ENCODE data around the gene REXO1. TPM values are rescaled to one million over a fixed set of nuclear protein-coding genes. Genes with fewer than 3 reads are reported as not detected.
A peak's percentile ranks its signal among the peaks of the same experiment; 100 is the strongest.

The REXO1 gene
- total RNA-seq, 1 donor from 2014 or later, result 22.2 TPM

DNA sequence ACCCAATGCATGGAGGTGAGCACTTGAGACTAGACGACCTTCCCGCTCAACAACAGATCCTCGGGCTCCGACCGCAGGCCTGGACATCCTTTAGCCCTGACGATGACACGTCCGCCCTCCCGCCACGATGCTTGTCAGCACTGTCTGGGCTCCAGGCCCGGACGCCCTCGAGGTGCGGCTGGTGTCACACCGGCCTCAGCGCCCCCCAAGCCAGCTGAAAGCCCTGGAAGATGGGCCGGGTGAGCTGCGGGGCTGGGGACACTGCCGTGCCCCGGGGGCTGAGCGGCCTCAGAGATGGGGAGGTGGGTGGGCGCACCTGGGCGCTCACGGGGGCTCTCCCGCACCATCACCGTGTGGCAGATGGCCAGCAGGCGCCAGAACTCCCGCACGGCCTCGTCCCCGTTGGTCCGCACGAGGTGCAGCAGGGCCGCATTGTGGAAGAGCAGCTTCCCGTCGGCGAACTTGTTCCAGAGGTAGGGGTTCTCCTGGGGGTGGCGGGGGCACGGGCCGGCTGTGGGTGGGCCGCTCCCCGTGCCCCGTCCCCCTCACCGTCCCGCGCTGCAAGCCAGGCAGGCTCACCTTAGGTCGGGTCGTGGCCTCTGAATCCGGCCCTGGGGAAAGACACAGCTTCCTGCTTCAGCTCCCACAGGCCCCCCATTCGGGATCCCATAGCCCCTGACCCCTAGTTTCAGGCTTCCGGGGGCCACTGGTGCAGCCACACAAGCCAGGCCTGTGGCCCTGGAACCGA, 51.7 kb downstream of the REXO1 start:
- H3K27ac Mint-ChIP-seq (ENCODE audit: unreplicated experiment), result no peak overlapping the region
- TF ChIP-seq, protein P1, sequence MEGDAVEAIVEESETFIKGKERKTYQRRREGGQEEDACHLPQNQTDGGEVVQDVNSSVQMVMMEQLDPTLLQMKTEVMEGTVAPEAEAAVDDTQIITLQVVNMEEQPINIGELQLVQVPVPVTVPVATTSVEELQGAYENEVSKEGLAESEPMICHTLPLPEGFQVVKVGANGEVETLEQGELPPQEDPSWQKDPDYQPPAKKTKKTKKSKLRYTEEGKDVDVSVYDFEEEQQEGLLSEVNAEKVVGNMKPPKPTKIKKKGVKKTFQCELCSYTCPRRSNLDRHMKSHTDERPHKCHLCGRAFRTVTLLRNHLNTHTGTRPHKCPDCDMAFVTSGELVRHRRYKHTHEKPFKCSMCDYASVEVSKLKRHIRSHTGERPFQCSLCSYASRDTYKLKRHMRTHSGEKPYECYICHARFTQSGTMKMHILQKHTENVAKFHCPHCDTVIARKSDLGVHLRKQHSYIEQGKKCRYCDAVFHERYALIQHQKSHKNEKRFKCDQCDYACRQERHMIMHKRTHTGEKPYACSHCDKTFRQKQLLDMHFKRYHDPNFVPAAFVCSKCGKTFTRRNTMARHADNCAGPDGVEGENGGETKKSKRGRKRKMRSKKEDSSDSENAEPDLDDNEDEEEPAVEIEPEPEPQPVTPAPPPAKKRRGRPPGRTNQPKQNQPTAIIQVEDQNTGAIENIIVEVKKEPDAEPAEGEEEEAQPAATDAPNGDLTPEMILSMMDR (IDR thresholded peaks at IDR 0.05), result no peak
- H3K4me3 Mint-ChIP-seq (ENCODE audit: unreplicated experiment), result no peak overlapping the region
- H3K27me3 Mint-ChIP-seq (ENCODE audit: low read depth), result no peaks in the 10 kb centered on the region
- peak; percentile 88 for DNase-seq (ENCODE audit: low spot score)
- H3K4me1 Mint-ChIP-seq (ENCODE audit: low read depth), result no peaks in the 10 kb centered on the region
- peaks cover 4% of the 10 kb centered on the region for H3K36me3 Mint-ChIP-seq (ENCODE audit: low read depth)
- H3K9me3 Mint-ChIP-seq (ENCODE audit: low read depth), result no peaks in the 10 kb centered on the region

DNA sequence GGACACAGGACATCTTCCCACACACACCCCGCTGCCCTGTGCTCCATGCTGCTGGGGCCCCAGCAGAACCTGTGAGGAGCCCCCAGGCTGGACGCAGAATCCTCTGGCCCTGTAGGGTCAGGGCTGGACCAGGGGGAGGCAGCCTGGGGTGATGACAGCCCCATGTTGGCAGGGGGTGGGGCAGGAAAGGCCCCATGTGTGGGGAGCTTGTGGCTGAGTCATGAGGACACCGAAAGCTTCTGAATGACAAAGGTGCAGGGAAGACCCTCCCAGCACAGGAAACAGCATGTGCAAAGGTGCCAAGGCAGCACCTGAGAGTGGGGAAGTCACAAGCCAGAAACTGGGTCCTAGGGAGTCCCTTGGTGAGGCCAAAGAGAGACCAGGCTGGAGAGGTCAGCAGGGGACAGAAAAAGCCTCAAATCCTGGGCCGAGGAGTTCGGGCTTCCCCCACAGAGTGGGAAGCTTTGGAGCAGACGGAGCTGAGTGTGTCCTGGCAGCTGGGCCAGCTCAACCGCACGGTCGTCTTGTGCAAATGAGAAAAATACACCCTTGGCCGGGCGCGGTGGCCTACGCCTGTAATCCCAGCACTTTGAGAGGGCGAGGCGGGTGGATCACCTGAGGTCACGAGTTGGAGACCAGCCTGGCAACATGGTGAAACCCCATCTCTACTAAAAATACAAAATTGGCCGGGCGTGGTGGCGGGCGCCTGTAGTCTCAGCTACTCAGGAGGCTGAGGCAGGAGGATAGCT, 53.7 kb downstream of the REXO1 start:
- H3K27me3 Mint-ChIP-seq (ENCODE audit: low read depth), result peaks cover 4% of the 10 kb centered on the region

DNA sequence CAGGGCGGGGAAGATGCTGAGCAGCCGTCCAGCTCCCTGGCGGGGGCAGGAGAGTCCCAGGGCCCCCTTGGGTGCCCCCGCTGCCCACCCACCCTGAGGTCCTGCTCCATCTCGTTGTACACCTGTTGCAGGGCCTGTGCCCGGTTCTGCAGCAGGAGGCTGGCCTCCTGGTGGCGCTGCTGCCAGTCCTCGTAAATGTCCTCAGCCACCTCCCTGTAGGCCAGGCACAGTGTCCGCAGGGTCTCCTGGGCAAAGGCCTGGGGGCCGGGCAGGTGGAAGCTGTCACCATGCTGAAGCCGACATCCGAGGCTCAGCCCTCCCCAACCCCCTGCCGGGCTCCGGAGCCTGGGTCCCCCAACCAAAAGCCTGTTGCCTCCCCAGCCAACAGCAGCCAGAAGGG, 56.4 kb downstream of the REXO1 start:
- TF ChIP-seq, protein P1 (IDR thresholded peaks at IDR 0.05), result no peak
- Mint-ChIP-seq H3K27me3 (ENCODE audit: low read depth) (peaks cover 8% of the 10 kb centered on the region), H3K27ac (ENCODE audit: unreplicated experiment) (no peak overlapping the region), H3K36me3 (ENCODE audit: low read depth) (no peaks in the 10 kb centered on the region), H3K4me1 (ENCODE audit: low read depth) (no peaks in the 10 kb centered on the region), H3K9me3 (ENCODE audit: low read depth) (no peaks in the 10 kb centered on the region), H3K4me3 (ENCODE audit: unreplicated experiment) (no peak overlapping the region)
- no peak for DNase-seq (ENCODE audit: low spot score)

More for the DNA sequence above, 53.7 kb downstream of the REXO1 start:
- H3K4me1 Mint-ChIP-seq (ENCODE audit: low read depth), result no peaks in the 10 kb centered on the region
- H3K36me3 Mint-ChIP-seq (ENCODE audit: low read depth), result no peaks in the 10 kb centered on the region
- no peak overlapping the region for H3K4me3 Mint-ChIP-seq (ENCODE audit: unreplicated experiment)
- TF ChIP-seq, protein P1 (IDR thresholded peaks at IDR 0.05), result no peak
- no peak overlapping the region for H3K27ac Mint-ChIP-seq (ENCODE audit: unreplicated experiment)
- H3K9me3 Mint-ChIP-seq (ENCODE audit: low read depth), result no peaks in the 10 kb centered on the region
- DNase-seq (ENCODE audit: low spot score), result no peak

DNA sequence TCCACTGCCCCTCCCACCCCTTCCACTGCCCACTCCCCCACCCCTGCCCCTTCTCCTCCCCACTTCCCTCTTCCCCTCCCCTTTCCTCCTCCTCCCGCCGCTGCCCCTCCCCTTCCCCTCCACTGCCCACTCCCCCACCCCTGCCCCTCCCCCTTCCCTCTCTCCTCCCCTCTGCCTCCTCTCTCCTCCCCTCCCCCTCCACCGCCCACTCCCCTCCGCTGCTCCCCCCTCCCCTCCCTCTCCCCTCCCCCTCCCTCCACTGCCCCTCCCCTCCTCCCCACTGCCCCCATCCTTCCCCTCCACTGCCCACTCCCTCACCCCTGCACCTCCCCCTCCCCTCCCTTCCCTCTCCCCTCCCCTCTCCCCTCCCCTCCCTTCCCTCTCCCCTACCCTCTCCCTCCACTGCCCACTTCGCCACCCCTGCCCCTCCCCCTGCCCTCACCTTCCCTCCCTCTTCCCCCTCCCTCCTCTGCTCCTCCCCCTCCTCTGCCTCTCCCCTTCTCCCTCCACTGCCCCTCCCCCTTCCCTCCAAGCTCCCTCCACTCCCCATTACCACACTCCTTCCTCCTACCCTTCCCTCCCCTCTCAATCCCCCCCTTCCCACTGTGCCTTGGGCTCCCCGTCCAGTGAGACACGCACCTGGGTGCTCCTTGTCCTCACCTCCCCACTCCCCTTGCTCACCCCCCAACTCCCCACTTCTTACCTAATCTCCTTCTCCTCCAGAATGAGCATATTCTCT, 58.1 kb downstream of the REXO1 start:
- Mint-ChIP-seq H3K9me3 (ENCODE audit: low read depth) (no peaks in the 10 kb centered on the region), H3K27ac (ENCODE audit: unreplicated experiment) (no peak overlapping the region), H3K4me1 (ENCODE audit: low read depth) (no peaks in the 10 kb centered on the region), H3K4me3 (ENCODE audit: unreplicated experiment) (no peak overlapping the region), H3K36me3 (ENCODE audit: low read depth) (no peaks in the 10 kb centered on the region), H3K27me3 (ENCODE audit: low read depth) (peaks cover 14% of the 10 kb centered on the region)
- no peak for DNase-seq (ENCODE audit: low spot score)
- TF ChIP-seq, protein P1 (IDR thresholded peaks at IDR 0.05), result no peak

Measured in chondrocyte (in vitro differentiated cells).